Pons (tissue), 1 donor: Measurements from ENCODE around the gene RNF130.
A peak's percentile ranks its signal among the peaks of the same experiment; 100 is the strongest.
"Not testable (repeated sequence)": the region's sequence is repeated elsewhere in the genome, so short reads cannot be mapped to it uniquely, and the experiment has no call there.

ENCODE experiments used
- DNase-seq: peaks from one replicate; pipeline ENCODE4 v3.0.0-alpha.2; 2016; ENCODE audit warnings: low spot score

Gene RNF130

DNA sequence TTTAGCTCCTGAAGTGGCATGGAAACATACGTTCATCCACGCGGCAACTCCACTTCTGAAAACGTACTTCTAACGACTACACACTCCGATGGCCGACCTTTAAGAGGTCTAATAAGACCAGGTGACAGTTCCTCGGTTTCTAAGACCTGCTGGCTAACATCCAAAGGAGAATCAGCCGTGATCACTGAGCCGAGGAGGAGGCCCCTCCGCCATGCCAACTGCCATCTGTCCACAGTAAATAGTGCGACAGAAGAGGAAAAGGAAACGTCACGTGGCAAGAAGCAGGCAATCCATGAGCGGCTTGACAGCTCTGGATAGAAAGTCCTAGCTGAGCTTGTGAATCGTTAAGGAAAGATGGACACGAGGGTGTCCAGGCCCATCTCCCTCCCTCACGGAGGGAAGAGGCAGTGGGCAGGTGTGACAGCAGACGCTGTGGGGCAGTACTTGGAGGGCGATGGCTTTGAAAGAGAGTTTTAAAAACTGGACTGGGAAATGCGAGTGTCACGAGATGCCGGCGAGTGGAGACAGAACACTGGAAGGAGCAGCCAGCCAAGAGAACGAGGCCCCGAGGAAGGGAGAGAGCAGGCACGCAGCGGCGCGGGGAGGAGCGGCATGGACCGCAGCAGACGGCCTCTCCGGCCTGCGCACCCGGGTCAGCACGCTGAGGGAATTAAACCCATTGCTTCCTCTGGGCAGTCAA lies 97.2 kb downstream of the RNF130 start:
- peak; percentile 25 for DNase-seq

GRCh38 chr5:179973391-179973790 lies 98.2 kb downstream of the RNF130 start:
- DNase-seq, result no peak

- no peak for DNase-seq
These were observed 102.4 kb downstream of the RNF130 start for GRCh38 chr5:179969110-179969509.

GRCh38 chr5:179967489-179967888 lies 104.1 kb downstream of the RNF130 start:
- DNase-seq, result no peak

DNA sequence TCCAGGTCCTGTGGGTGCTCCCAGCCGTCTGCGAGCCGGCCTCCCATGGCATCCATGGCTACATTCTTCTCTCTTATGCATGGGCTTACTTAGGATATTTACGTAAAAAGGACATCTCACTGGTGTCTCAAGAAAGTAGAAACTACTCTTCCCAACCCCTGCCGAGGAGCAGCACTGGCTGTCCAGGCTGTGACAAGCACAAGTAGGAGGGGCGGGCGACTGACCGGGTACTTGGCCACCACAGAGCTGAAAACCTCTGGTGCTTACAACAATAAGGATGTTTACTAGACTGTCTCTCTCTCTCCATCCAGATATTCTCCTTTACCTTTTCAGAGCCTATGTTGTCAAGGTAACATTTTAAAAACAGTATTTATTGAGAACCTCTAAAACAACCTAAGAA lies 107.5 kb downstream of the RNF130 start:
- peak; percentile 67 for DNase-seq

GRCh38 chr5:179963375-179963774 lies 108.2 kb downstream of the RNF130 start:
- peak; percentile 70 for DNase-seq

DNA sequence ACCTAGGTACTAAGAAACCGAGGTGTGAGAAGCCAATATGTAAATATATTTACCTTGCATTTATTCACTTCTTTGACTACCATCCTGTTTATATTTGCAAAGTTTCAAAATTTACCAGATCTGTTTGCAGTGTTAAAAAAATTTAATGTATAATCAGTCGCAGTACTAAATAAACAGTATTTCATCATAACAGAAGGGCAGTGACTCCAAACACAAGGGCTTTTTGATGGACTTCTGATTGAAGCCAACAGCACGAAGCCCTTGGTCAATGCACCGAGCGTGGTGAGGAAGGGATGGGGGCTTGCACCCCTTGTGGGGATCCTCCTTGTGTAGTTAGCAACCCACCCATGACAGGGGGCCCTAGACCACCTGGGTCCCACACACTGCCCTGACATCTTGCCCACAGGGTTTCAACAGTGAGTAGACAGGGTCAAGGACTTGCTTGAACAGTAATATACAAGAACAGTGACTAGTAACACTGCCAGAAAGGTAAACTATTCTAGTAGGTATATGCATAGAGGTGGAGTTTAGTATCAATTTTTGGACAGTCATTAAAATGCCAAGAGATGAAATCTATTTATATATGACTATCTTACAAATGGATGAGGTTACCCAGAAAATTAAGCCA lies 111.2 kb downstream of the RNF130 start:
- DNase-seq, result no peak

DNA sequence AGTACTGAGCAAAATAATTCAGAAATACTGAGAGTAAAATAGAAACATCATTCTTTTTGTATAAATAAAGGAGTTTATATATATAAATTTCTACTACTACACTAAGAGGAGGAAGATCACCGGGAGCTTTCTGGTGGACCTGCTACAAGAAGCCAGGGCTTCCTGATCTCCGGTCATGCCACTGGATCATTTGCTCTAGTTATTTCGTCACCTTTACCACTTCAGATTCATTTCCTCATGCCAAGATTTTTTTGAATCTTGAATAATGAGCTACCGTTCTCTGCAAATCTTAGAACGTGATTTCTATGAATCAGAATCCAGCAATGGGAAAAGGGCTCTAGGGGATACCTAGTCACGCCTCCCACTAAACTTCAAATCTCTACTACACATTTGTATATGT lies 111.9 kb downstream of the RNF130 start:
- no peak for DNase-seq

DNA sequence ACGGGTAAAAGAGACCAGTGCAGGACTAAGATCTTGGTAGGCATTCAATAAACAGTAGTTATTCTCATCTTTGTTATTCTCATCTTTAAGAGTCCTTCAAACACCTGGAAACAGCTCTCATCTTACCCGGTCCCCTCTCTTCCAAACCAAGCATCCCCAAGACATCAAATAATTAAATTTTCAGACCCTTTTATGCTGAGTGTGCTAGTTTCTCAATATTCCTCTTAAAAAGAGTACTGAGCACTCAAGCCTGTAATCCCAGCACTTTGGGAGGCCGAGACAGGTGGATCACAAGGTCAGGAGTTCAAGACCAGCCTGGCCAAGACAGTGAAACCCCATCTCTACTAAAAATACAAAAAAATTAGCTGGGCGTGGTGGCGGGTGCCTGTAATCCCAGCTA lies 112.4 kb downstream of the RNF130 start:
- not testable (repeated sequence) for DNase-seq

- no peak for DNase-seq
These were observed 115.9 kb downstream of the RNF130 start for GRCh38 chr5:179955630-179956029.

GRCh38 chr5:179955062-179955461 lies 116.5 kb downstream of the RNF130 start:
- DNase-seq, result no peak

DNA sequence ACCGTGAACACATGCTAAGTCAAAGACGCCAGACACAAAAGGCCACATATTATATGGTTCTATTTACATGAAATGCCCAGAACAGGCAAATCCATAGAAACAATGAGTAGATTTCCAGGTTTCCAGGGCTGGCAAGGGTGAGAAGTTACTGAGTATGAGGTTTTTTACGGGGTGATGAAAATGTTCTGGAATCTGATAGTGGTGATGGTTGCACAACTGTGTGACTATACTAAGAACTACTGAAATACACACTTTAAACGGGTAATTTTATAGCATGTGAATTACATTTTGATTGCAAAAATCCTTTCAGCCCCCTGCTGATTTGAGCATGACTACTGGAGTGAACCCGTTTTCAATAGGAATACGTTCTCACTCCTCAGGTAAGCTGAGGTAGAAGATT lies 117.1 kb downstream of the RNF130 start:
- no peak for DNase-seq

- no peak for DNase-seq
These were observed 117.6 kb downstream of the RNF130 start for GRCh38 chr5:179953987-179954386.

DNA sequence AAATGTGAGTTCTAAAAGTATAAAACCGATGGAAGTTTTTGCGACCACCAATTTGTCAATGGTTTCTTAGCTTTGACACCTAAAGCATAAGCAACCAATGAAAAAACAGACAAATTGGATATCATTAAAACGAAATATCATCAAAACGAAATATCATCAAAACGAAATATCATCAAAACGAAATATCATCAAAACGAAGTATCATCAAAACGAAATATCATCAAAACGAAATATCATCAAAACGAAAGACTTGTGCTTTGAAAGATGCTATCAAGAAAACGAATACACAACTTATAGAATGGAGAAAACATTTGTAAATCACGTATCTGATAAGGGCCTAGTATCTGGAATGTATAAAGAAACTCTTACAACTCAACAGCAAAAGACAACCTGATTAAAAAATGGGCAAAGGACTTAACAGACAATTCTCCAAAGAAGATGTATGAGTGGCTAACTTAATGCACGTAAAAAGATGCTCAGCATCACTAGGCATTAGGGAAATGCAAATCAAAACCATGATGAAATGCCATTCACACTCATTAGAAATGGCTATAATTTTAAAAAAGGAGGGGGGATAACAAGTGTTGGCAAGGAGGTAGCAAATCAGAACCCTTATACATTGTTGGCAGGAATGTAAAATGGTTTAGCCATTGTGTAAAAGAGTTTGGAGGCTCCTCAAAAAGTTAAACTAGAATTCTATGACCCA lies 134.4 kb downstream of the RNF130 start:
- DNase-seq, result no peak

DNA sequence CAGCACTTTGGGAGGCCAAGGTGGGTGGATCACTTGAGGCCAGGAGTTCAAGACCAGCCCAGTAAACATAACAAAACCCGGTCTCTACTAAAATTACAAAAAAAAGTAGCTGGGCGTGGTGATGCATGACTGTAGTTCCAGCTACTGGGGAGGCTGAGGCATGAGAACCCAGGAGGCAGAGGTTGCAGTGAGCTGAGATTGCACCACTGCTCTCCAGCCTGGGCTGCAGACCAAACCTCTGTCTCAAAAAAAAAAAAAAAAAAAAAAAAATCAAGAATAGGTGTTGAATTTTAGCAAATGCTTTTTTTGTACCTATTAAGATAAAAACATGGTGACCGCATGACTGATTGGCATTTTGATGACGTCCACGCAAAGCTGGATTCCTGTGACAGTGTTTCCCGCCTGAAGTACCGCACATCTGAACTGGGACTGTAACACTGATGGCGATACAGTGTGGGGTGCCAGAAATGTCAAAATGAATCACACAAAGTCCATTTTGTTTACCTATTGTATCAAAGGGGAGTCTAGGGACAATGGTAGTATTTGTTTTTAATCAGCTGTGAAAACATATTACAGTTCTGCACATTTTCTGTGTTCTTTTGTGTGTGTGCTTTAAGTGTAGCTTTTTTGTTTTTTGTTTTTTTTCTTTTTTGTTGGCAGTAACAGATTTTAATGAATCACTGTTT lies 140.6 kb downstream of the RNF130 start:
- DNase-seq, result peak; percentile 59

- no peak for DNase-seq
These were observed 143.7 kb downstream of the RNF130 start for GRCh38 chr5:179927824-179928223.

GRCh38 chr5:179926657-179927056 lies 144.9 kb downstream of the RNF130 start:
- no peak for DNase-seq

GRCh38 chr5:179923436-179923835 lies 148.1 kb downstream of the RNF130 start:
- peak; percentile 32 for DNase-seq

- no peak for DNase-seq
These were observed 151.4 kb downstream of the RNF130 start for GRCh38 chr5:179920175-179920574.

DNA sequence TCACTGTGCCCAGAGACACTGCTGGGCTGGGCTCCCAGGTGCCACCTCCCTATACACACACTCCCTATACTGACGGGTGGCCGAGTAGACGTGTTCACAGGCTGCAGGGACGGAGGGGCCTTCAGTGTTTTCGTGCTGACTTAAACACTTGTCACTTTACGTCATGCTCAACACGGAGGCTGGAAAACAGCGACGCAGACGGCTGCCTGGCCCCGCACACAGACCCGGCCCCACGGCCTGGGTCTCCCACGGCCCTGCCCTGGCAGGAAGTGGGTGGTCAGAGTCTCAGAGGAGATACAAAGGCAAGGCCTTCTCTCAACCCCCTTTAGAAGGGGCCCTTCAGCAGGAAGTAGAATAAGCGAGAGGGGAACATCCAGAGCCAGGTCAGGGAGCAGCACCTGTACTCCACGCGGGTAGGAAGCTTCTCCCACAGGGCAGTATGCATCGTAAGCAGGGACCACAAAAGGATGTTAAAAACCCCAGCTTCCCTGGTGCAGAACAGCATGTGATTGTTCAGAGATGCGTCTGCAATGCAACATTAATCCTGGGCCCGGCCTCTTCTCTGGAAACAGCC lies 152.0 kb downstream of the RNF130 start:
- DNase-seq, result no peak

DNA sequence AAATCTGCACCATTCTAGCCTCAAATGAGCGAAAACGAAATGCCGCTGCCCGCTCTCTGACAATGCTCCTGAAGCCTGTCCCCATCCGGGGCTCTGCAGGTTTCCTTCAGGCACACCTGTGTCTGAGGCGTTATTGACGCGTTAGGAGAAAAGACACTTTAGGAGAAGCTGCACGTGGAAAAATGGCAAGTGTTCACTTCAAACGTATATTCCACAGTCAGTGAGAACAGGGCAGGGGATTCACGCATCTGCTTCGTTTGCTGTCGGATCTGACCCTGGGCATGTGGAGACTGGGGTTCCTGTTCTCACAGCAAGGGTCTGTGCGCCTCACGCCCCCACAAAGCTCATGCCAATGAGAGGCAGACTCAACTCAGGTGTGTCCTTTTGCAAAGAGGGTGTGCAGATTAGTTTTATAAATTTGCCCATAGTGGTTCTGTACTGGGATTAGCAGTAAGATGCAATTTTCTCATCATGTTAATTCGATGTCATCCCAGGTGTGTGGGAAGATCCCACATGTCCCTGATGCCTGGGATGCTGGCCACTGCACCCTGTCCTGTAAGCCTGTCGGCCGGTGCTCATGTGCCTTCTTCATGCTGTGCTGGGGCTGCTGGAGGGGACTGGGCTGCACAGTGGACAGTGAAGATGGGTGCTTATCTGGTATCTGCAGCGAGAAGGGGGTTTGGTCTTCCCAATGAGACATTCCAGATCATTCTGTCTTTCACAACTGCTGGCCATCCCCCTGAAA lies 152.6 kb downstream of the RNF130 start:
- DNase-seq, result no peak

DNA sequence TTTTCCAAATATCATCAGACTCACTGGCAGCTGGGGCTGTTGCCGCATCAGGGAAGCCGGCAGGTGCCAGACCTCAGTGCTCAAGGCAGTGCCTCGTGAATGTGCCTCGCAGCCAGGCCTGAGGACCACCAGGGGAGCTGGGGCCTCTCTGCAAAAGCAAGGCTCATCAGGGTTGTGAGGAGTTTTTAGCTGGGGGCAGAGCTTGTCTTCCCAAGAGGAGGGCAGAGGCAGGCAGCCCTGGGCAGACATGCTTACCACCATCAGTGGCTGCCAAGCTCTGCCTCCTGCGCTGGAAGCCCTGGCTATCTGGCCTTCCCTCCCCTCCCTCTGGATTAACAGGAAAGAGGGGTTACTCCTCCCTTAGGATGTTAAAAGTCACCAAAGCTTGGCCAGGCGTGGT lies 155.0 kb downstream of the RNF130 start:
- no peak for DNase-seq
